ENCODE results near the gene DLX6. TPM values are rescaled to one million over a fixed set of nuclear protein-coding genes. Genes with fewer than 3 reads are reported as not detected.

The DLX6 gene
- total and polyA plus RNA-seq, 2 experiments from 2014 or later: not detected

DNA sequence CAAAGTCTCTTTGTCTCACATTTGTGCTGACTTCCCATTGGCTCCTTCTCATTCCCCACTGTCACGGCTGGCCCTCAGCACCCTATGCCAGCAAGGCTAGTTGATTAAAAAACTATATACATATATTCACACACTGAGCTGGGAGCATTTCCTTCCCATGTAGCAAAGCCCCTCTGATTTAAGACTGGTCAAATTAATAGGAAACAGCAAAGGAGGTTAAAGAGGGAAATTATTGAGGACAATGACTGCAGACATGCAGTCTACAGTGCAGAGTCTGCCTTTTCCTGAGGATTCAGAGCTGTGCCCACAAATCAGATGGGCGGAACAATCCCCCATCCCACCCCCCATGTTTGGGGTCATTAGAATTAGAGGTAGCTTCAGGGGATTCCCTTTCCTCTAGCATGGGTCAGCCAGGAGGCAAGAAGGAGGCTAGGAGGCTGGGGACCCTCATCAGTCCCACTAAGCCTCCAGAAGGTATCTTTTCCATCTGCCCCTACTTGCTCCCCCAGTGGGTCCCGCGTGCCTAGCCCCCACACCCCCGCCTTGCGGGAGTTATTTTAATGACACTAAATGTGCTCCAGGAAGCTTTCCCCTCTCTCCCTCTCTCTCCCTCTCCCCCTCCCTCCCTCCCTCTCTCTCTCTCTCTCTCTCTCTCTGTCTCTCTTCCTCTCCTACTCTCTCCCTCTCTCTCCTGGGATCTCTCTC is 9.8 kb upstream of the DLX6 start:
- no peaks in the 10 kb centered on the region for H3K36me3 ChIP-seq (ENCODE audit: insufficient read depth)
- H3K4me3 ChIP-seq: peak overlapping the region; percentile 35; the same call in 1 of the 2 replicates
- H3K4me2 ChIP-seq: peak overlapping the region; percentile 63

More for the DNA sequence above, 9.8 kb upstream of the DLX6 start:
- H3K9me2 ChIP-seq (ENCODE audit: insufficient read depth): no peaks in the 10 kb centered on the region
- ATAC-seq (no peak), DNase-seq (ENCODE audit: low spot score) (no peak)
- H3K36me3 Mint-ChIP-seq (ENCODE audit: low read depth): no peaks in the 10 kb centered on the region
- peaks cover 46% of the 10 kb centered on the region for H4K20me1 ChIP-seq (replicated peaks; ENCODE audit: insufficient read depth)
- H2AFZ ChIP-seq: no peak overlapping the region
- peaks cover 62% of the 10 kb centered on the region for H3K4me1 Mint-ChIP-seq
- peaks cover 77% of the 10 kb centered on the region for H3K4me1 ChIP-seq (ENCODE audit: insufficient read depth)
- peaks cover 100% of the 10 kb centered on the region for H3K27me3 ChIP-seq (ENCODE audit: insufficient read depth)
- peaks cover 30% of the 10 kb centered on the region for H3F3A ChIP-seq (replicated peaks; ENCODE audit: low read depth)
- H3K79me2 ChIP-seq (replicated peaks; ENCODE audit: insufficient read depth): no peaks in the 10 kb centered on the region
- no peak overlapping the region for H3K27ac ChIP-seq (ENCODE audit: low read depth)
- no peak overlapping the region for H3K27ac Mint-ChIP-seq
- H3K4me3 Mint-ChIP-seq: no peak overlapping the region; the same call in 2 of the 3 replicates
- peaks cover 11% of the 10 kb centered on the region; the same call in 2 of the 3 replicates for H3K9me3 Mint-ChIP-seq
- peaks cover 100% of the 10 kb centered on the region for H3K27me3 Mint-ChIP-seq (ENCODE audit: insufficient read depth, low read depth, poor library complexity)
- TF ChIP-seq JUNB (IDR thresholded peaks at IDR 0.05; ENCODE audit: unreplicated experiment): no peak
- TF ChIP-seq POLR2AphosphoS5 (IDR thresholded peaks at IDR 0.05; ENCODE audit: low read depth): no peak
- no peak for TF ChIP-seq STAT1 (IDR thresholded peaks at IDR 0.05; ENCODE audit: unreplicated experiment)
- TF ChIP-seq CREB1 (CRISPR knock-in tag; IDR thresholded peaks at IDR 0.05; ENCODE audit: low read depth): no peak
- TF ChIP-seq ZNF331 (CRISPR knock-in tag; IDR thresholded peaks at IDR 0.05; ENCODE audit: low read depth): no peak
- TF ChIP-seq, protein P1, sequence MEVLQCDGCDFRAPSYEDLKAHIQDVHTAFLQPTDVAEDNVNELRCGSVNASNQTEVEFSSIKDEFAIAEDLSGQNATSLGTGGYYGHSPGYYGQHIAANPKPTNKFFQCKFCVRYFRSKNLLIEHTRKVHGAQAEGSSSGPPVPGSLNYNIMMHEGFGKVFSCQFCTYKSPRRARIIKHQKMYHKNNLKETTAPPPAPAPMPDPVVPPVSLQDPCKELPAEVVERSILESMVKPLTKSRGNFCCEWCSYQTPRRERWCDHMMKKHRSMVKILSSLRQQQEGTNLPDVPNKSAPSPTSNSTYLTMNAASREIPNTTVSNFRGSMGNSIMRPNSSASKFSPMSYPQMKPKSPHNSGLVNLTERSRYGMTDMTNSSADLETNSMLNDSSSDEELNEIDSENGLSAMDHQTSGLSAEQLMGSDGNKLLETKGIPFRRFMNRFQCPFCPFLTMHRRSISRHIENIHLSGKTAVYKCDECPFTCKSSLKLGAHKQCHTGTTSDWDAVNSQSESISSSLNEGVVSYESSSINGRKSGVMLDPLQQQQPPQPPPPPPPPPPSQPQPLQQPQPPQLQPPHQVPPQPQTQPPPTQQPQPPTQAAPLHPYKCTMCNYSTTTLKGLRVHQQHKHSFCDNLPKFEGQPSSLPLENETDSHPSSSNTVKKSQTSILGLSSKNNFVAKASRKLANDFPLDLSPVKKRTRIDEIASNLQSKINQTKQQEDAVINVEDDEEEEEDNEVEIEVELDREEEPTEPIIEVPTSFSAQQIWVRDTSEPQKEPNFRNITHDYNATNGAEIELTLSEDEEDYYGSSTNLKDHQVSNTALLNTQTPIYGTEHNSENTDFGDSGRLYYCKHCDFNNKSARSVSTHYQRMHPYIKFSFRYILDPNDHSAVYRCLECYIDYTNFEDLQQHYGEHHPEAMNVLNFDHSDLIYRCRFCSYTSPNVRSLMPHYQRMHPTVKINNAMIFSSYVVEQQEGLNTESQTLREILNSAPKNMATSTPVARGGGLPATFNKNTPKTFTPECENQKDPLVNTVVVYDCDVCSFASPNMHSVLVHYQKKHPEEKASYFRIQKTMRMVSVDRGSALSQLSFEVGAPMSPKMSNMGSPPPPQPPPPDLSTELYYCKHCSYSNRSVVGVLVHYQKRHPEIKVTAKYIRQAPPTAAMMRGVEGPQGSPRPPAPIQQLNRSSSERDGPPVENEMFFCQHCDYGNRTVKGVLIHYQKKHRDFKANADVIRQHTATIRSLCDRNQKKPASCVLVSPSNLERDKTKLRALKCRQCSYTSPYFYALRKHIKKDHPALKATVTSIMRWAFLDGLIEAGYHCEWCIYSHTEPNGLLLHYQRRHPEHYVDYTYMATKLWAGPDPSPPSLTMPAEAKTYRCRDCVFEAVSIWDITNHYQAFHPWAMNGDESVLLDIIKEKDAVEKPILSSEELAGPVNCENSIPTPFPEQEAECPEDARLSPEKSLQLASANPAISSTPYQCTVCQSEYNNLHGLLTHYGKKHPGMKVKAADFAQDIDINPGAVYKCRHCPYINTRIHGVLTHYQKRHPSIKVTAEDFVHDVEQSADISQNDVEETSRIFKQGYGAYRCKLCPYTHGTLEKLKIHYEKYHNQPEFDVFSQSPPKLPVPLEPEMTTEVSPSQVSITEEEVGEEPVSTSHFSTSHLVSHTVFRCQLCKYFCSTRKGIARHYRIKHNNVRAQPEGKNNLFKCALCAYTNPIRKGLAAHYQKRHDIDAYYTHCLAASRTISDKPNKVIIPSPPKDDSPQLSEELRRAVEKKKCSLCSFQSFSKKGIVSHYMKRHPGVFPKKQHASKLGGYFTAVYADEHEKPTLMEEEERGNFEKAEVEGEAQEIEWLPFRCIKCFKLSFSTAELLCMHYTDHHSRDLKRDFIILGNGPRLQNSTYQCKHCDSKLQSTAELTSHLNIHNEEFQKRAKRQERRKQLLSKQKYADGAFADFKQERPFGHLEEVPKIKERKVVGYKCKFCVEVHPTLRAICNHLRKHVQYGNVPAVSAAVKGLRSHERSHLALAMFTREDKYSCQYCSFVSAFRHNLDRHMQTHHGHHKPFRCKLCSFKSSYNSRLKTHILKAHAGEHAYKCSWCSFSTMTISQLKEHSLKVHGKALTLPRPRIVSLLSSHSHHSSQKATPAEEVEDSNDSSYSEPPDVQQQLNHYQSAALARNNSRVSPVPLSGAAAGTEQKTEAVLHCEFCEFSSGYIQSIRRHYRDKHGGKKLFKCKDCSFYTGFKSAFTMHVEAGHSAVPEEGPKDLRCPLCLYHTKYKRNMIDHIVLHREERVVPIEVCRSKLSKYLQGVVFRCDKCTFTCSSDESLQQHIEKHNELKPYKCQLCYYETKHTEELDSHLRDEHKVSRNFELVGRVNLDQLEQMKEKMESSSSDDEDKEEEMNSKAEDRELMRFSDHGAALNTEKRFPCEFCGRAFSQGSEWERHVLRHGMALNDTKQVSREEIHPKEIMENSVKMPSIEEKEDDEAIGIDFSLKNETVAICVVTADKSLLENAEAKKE (CRISPR knock-in tag; IDR thresholded peaks at IDR 0.05): no peak
- no peak for TF ChIP-seq ZNF114 (CRISPR knock-in tag; IDR thresholded peaks at IDR 0.05)
- no peak for TF ChIP-seq EZH2 (IDR thresholded peaks at IDR 0.05; ENCODE audit: low read depth, unreplicated experiment)
- no peak for TF ChIP-seq ETS1 (IDR thresholded peaks at IDR 0.05)
- TF ChIP-seq, protein P2, sequence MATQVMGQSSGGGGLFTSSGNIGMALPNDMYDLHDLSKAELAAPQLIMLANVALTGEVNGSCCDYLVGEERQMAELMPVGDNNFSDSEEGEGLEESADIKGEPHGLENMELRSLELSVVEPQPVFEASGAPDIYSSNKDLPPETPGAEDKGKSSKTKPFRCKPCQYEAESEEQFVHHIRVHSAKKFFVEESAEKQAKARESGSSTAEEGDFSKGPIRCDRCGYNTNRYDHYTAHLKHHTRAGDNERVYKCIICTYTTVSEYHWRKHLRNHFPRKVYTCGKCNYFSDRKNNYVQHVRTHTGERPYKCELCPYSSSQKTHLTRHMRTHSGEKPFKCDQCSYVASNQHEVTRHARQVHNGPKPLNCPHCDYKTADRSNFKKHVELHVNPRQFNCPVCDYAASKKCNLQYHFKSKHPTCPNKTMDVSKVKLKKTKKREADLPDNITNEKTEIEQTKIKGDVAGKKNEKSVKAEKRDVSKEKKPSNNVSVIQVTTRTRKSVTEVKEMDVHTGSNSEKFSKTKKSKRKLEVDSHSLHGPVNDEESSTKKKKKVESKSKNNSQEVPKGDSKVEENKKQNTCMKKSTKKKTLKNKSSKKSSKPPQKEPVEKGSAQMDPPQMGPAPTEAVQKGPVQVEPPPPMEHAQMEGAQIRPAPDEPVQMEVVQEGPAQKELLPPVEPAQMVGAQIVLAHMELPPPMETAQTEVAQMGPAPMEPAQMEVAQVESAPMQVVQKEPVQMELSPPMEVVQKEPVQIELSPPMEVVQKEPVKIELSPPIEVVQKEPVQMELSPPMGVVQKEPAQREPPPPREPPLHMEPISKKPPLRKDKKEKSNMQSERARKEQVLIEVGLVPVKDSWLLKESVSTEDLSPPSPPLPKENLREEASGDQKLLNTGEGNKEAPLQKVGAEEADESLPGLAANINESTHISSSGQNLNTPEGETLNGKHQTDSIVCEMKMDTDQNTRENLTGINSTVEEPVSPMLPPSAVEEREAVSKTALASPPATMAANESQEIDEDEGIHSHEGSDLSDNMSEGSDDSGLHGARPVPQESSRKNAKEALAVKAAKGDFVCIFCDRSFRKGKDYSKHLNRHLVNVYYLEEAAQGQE (IDR thresholded peaks at IDR 0.05; ENCODE audit: unreplicated experiment): no peak
- no peak for TF ChIP-seq CTCF (conservative IDR thresholded peaks at IDR 0.05; ENCODE audit: low read depth in 2 of 2)
- TF ChIP-seq NANOG (IDR thresholded peaks at IDR 0.05; ENCODE audit: borderline replicate concordance): no peak
- TF ChIP-seq EZH2phosphoT487 (IDR thresholded peaks at IDR 0.05; ENCODE audit: unreplicated experiment): no peak

Data from GM23338 (cell line).